Measurements from ENCODE around the gene ST3GAL5.

DNA sequence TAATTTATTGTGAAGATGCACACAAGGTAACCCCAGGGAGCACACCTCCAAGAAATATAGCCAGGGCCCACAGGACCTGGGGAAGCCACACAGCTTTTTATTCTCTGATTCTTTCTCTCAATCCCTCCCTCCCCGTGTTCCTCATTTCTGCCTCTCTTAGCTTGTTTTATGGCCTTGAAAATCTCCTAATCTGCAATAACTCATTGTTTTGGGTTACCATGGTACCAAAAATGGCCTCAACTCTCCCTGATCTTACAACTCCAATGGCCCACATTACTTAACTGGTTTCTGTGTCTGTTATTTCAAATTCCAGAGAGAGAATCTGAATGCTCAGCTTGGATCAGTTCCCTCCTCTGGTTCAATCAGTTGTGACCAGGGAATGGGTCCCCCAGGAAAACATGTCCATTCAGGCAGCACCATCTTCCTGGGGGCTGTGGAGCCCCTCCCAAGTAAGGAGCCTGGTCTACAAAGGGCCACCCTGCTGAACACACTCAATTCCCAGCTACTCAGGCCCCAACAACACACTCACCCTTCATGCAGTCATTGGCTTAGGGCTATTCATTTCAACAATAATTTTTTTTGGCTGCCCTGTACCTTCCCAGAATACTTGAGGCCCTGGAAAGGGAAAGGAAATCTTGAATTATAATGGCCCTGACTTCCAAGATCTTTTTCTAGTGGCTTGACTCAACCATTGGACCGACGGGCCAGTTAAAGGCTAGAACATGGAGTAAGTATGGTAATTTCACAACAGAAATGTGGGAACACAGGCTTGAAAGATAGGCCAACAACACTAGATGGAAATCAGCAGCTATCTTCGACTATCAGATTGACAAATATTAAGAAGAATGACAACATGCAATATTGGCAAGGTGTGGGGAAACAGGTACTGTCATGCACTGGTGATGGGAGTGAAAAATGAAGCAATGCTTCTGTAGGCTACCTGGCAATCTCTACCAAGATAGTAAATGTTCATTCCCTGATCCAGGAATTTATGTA is 41.6 kb upstream of the ST3GAL5 start:
- TF ChIP-seq, protein P1, sequence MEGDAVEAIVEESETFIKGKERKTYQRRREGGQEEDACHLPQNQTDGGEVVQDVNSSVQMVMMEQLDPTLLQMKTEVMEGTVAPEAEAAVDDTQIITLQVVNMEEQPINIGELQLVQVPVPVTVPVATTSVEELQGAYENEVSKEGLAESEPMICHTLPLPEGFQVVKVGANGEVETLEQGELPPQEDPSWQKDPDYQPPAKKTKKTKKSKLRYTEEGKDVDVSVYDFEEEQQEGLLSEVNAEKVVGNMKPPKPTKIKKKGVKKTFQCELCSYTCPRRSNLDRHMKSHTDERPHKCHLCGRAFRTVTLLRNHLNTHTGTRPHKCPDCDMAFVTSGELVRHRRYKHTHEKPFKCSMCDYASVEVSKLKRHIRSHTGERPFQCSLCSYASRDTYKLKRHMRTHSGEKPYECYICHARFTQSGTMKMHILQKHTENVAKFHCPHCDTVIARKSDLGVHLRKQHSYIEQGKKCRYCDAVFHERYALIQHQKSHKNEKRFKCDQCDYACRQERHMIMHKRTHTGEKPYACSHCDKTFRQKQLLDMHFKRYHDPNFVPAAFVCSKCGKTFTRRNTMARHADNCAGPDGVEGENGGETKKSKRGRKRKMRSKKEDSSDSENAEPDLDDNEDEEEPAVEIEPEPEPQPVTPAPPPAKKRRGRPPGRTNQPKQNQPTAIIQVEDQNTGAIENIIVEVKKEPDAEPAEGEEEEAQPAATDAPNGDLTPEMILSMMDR (IDR thresholded peaks at IDR 0.05 in 8 of 11, conservative IDR thresholded peaks at IDR 0.05 in 3 of 11): no peak
- TF ChIP-seq POLR2A (IDR thresholded peaks at IDR 0.05) (no peak), POLR2AphosphoS5 (IDR thresholded peaks at IDR 0.05) (no peak)
